Fibroblast of peridontal ligament (primary cell): Measurements from ENCODE around the gene AP5S1.
"Not testable (repeated sequence)": the region's sequence is repeated elsewhere in the genome, so short reads cannot be mapped to it uniquely, and the experiment has no call there.

ENCODE experiments used
- DNase-seq: peaks from one replicate; pipeline ENCODE4 v3.0.0-alpha.2; 2010; ENCODE audit errors: extremely low read depth

AP5S1 gene

DNA sequence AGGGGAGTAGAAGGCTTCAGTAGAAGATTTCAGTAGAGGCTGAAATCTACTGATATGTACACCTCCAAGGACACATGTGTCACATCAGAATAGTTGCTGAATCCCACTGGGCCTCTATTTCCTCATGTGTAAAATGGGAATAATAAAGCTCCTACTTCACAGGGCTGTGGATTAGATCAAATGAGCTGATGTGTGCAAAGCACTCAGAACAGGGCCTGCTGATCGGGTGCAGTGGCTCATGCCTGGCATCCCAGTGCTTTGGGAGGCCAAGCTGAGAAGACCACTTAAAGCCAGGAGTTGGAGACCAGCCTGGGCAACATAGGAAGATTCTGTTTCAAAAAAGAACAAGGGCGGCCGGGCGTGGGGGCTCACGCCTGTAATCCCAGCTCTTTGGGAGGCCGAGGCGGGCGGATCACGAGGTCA, 8.1 kb upstream of the AP5S1 start:
- DNase-seq, result no peak

DNA sequence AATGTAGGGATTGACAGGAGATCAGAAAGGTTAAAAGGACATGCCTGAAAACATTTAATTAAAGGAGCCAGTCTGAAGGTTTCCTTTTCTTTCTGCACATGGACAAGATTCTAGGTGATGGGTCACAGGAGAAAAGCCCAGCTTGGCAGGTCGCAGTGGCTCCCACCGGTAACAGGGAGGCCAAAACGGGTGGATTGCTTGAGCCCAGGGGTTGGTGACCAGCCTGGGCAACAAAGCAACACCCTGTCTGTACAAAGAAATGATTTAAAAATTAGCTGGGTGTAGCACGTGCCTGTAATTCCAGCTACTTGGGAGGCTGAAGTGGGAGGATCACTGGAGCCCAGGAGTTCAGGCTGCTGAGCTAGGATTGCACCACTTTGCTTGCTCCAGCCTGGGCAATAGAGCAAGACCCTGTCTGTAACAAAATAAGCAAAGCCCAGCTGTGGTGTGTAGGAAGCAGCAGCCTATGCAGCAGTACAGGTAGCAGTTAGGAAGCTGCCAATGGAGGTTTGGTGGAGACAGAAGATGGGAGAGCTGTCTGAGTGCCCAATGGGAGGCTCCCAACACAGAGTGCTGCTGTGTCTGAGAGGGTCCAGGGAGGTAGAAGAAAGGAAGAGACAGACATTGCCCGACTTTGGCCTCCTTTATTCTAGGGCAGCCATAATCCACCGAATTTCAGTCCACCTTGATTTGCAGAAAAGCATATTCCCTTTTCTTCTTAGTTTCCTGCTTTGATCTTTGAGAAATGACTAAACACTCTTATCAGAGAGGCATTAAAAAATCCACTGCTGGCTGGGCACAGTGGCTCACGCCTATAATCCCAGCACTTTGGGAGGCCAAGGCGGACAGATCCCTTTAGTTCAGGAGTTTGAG, 7.1 kb upstream of the AP5S1 start:
- no peak for DNase-seq

DNA sequence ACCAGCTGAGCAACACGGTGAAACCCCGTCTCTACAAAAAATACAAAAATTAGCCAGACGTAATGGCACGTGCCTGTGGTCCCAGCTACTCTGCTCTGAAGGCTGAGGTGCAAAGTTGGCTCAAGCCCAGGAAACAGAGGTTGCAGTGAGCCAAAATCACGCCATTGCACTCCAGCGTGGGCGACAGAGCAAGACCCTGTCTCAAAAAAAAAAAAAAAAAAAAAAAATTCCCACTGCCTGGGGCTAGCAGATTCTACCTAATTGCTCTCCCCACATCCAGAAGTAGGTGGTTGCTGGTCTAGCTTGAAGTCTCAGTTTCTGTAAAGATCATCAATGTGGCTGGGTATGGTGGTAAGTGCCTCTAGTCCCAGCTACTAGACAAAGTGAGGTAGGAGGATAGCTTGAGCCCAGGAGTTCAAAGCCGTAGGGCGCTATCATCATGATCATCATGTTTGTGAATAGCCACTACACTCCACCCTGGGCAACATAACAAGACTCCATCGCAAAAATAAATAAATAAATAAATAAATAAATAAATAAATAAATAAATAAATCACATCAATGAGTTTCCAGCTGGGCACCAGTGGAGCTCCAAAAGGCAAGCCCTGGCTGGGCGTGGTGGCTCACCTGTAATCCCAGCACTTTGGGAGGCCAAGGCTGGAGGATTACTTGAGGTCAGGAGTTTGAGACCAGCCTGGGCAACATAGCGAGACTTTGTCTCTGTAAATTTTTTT, 6.3 kb upstream of the AP5S1 start:
- DNase-seq, result no peak

DNA sequence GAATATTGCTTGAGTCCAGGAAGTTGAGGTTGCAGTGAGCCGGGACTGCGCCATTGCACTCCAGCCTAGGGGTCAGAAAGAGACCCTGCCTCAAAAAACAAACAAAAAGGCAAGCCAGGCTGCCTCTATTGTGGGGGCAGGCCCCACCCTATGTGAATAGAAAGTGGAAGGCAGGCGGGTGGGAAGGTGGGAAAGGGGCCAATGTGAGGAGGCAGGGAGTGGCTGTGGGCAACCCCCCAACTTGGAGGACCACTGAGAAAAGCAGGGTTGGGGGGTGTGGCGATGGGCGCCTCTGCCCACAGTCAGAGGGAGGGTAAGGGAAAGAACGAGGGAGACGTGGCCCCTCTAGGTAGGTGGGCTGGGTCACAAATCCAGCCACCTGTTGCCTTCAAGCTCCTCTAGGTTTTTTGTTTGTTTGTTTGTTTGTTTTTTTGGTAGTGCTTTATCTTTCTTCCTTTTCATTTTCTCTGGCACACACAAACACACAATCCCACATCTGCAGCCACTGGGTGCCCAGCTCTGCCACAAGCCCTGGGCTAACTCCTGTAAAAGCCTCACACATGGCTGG, 5.3 kb upstream of the AP5S1 start:
- no peak for DNase-seq

DNA sequence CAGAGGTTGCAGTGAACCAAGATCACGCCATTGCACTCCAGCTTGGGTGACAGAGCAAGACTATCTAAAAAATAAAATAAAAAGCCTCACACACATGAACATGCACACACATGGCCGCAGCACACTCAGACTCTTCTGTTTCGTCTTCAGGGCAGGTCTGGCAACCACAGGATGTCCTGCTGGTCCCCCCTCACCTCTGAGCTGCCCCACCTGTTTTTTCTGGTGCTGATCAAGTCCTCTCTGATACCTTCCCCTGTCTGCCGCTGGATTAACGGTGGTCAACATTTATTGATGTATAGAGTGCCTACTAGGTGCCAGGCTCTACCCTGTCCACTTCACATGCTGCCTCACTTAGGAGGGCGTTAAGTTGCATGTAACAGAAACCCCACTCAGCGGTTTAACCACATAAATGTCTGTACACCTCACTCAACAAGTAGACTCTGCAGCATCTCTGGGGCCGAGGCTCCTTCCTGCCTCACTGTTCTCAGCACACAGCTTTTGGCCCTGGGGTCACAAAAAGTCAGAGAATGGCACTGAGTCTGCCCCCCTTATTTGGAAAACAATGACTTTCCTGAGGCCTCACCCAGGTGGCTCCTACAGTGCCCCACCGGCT, 4.5 kb upstream of the AP5S1 start:
- no peak for DNase-seq

DNA sequence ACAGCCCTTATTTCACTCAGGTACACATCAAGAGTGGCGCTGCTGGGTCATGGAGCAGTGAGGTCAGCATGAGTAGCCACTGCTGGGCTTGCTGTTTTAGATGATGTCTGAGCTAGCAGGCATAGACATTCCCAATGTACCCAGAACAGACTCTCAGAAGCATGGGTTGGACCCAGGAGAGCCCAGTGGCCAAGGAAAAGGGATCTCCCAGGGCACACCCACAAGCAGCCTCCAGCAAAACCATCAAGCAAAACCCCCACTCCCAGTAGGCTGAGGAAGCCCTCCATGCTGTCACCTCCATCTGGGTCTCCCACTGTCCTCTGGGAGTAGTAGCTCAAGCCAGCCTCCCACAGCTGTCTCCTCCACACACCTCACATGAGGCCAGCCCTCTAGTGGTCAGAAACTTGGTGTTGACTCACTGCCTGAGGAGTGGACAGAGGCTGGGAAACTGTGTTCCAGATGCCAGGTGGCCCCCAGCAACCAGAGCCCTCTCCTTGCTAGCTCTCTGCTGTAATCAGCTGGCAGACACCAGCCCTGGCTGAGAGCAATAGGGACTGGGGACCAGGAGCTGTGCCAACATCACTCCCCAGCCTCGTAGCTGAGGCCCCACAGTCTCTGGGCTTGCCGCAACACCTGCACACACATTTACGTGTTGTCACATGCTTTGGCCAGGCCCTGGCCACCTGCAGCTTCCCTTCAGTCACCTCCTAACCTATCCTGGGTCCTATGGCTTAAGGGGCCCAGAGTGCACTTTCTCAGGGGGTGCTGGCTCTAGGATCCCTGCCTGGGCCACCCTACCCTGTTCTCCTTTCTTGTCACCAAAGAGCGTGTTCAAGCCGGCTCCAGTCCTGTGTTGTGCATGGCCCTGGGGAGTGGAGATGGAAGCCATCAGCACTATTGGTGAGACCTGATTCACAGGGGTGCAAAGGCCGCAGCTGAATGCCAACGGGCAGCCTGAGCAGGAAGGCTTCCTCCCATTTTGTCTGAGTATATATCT, 1.9 kb upstream of the AP5S1 start:
- DNase-seq, result peak; percentile 71

DNA sequence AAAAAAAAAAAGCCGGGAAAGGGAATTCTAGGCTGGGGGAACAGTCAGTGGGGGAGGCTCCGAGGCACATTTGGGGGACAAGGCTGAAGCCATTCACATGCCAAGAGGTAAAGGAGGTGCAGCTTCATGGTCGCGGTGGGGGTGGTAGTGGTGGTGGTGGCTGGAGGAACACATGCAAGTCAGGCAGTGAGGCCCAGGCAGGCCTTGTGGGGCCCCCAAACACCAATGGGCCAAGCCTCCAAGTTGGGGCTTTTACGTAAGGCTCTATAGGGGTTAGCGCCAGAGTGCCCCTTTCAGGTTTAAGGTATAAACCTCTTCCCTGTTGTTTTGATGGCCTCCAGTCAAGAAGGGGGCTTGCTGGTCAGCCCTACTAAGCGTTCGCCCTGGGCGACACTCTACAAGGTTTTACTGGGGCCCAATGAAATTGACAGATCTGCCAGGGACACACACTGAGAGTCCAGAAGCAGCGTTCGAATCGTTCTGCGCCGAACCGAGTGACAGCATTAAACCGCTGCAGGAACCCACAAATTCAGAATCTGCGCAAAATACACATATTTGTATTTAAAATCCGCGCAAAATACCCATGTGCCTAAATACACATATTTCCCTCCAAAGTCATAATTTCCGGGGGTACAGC, 818 bp upstream of the AP5S1 start:
- no peak for DNase-seq

DNA sequence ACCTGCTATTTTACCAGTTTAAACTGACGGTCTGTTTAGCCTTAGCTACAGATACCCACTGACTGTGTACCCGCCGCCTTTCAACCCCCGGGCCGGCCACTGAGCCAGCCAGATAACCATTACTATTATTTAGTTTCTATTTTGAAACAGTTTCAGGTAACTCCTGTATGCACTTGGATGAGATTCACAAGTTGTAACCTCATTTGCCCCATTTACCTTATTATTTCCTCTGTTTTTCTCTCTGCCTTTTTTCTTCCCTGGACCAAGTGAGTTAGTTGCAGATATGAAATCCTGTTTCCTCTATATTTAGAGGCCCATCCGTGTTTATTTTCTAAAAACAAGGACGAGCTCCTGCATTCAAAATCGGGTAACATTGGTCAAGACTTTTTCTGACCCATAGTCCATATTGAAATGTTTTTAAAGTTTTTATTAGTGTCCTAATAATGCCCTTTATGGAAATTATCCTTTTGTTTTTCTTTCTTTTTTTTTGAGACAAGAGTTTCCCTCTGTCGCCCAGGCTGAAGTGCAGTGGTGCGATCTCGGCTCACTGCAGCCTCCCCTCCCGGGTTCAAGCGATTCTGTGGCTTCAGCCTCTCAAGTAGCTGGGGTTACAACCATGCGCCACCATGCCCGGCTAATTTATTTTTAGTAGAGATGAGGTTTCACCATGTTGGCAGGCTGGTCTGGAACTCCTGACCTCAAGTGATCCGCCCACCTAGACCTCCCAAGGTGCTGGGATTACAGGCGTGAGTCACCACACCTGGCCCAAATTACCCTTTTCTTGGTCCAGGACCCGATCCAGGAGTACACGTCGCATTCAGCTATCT, 767 bp downstream of the AP5S1 start:
- no peak for DNase-seq

DNA sequence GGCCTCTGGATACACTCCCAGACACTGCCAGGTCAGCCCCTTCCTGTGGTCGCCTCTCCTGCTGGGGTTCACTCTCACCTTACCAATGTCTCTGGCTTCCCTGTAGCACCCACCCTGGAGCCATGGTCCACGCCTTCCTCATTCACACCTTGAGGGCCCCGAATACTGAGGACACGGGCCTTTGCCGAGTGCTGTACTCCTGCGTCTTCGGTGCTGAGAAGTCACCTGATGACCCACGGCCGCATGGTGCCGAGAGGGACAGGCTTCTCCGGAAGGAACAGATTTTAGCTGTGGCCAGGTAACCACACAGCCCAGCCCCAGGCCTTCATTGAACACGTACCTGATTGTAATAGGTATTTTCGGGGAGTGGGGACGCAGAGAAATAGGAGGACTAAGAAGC, 1.6 kb downstream of the AP5S1 start:
- DNase-seq, result no peak

DNA sequence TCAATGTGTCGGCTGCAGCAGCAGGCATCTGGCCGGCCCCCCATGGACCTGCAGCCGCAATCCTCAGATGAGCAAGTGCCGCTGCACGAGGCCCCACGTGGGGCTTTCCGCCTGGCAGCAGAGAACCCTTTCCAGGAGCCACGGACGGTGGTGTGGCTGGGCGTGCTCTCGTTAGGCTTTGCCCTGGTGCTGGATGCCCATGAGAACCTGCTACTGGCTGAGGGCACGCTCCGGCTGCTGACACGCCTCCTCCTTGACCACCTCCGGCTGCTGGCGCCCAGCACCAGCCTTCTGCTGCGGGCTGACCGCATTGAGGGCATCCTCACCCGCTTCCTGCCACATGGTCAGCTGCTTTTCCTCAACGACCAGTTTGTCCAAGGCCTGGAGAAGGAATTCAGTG, 3.5 kb downstream of the AP5S1 start:
- DNase-seq, result no peak

DNA sequence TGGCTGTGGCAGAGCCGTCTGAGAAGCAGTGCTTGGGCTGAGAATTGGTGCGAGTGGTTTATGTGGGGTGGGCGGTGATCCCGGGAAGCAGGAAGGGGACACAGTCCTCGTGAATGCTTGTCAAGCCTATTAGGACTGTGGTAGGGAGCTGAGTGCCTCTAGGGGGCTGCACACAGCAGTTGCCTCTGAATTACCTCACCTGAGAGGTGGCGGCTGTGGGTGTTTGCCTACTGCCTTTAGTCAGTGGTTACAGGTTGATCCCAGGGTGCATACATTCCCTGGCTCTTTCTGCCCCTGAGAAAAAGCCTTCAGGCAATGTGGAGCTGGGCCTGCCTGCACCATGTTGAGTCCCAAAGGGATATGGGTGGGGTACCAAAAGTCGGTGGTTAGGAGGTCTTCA, 5.2 kb downstream of the AP5S1 start:
- no peak for DNase-seq

DNA sequence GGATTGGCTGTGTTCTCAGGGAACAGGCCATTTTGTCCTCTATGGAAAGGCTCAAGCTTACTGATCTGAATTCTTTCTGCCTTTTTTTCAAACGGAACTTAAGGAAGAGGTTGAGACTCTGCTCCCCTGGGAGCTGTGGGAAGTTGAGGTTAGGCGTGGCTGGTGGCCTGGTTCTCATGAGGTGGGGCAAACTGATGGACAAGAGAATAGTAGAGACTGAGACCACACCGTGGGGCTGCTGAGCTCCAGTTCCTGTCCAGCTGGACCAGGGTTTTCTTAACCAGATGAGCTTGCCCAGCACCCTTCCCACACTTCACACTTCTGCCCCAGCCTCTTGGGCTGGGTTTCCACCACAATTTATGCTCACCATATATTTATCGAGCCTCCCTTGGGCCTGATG, 6.1 kb downstream of the AP5S1 start:
- no peak for DNase-seq

DNA sequence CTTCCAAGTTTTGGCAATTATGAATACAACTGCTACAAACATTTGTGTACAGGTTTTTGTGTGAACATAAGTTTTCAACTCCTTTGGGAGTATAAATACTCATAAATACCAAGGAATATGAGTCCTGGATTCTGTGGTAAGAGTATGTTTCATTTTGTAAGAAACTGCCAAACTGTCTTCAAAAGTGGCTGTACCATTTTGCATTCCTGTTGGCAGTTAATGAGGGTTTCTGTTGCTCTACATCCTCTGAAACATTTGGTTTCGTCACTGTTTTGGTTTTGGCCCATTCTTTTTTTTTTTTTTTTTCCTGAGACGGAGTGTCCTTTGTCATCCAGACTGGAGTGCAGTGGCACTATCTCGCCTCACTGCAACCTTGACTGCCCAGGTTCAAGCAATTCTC, 8.5 kb downstream of the AP5S1 start:
- no peak for DNase-seq

DNA sequence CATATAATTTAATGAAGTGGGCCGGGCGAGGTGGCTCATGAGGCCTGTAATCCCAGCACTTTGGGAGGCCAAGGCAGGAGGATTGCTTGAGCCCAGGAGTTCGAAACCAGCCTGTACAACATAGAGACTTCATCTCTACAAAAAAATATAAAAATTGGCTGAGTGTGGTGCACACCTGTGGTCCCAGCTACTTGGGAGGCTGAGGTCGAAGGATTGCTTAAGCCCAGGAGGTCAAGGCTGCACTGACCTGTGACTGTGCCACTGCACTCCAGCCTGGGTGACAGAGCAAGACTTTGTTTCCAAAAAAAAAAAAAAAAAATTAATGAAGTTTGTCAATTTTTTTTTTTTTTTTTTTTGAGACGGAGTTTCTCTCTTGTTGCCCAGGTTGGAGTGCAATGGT, 9.5 kb downstream of the AP5S1 start:
- DNase-seq, result not testable (repeated sequence)

DNA sequence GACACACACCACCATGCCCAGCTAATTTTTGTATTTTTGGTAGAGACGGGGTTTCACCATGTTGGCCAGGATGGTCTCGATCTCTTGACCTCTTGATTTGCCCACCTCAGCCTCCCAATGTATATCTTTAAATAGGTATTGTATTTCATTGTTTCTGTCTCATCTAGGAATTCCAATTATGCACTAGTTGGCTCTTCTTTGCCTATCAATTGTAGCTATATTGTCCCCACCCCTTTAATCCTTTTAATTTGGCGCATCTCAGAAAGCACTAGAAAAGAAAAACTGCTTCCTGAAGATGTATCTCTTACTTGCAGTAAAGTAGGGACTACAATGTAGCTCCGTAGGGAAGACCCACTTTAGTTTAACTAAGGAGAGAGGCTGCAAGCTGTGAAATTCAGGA, 15.8 kb downstream of the AP5S1 start:
- no peak for DNase-seq

DNA sequence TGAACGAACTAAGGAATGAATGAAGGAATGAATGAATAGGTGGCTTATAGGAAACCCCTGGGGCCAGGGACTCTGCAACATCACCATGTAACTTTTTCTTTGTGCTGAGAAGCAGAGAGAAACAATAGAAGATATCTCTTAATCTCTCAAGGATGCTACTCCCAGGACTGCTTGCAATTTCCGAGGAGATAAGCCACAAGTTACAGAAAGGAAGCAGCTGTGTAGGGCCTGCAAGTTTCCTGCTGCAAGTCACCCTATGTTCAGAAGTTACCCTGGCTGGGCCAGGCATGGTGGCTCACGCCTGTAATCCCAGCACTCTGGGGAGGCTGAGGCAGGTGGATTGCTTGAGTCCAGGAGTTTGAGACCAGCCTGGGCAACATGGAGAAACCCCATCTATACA, 19.0 kb downstream of the AP5S1 start:
- no peak for DNase-seq

DNA sequence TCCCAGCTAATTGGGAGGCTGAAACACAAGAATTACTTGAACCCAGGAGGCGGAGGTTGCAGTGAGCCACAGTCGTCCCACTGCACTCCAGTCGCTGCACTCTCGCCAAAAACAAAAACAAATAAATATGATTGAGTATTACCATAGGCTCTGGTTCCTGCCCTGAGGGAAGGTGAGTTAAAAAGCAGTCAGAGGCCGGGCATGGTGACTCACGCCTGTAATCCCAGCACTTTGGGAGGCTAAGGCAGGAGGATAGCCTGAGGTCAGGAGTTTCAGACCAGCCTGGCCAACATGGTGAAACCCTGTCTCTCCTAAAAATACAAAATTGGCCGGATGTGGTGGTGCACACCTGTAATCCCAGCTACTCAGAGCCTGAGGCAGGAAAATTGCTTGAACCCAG, 19.9 kb downstream of the AP5S1 start:
- not testable (repeated sequence) for DNase-seq

DNA sequence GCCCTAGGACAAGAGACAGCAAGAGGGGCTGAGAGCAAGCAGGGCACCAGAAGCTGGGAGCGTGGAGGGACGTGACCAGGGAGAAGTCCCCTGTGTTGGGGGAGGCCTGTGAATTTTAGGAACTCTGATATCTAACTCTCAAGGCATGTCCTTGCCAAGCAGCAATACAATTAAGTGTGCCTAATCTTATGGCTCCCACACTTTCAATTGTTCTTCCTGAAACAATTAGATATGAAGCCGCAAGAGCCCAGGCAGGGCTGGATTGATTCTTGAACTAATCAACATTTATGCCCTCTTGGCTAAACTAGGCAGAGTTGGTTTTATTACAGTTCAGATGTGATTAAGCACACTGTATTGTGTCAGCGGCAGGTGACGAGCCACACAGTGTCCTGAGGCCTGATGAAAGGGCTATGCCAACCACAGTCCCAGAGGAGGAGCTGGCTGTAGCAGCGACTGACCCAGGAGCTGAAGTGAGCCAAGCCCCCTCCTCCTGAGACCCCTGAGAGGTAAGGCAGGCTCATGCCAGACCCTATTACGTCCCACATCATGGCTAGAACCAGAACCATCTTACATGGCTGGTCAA, 22.1 kb downstream of the AP5S1 start:
- DNase-seq, result no peak

DNA sequence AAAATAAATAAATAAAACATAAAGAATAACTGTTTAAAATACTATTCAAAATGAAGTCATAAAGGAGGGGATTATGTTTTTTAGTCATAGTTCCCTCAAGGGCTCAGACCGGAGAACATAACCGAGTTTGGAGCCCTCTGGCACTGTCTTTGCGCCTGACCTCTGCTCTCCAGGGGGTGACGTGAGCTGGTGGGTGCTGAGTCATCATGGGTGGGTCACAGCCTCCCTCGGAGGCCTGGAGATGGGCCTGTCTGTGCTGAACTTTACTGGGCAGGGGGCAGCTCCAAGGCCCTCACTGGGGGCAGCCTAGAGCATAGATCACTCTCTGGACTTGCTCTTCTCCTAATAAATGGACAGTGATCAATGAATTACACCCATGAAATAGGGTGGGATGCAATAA, 23.1 kb downstream of the AP5S1 start:
- DNase-seq, result peak; percentile 60
